Body of pancreas (tissue), 4 donors: ENCODE results near the gene CD164L2.

ENCODE experiments used
- CTCF ChIP-seq, 7 experiments: fragments of 450-650 bp in 4 of 7; fragments of 200-600 bp in 3 of 7; sonication (generic) in 3 of 7; IDR thresholded peaks; one replicate each; pipeline ENCODE4 v1.5.1; 2016 to 2019; ENCODE audit warnings: antibody characterized with exemption in 7 of 7
- POLR2A ChIP-seq, 3 donors: fragments of 450-650 bp; IDR thresholded peaks; one replicate each; pipeline ENCODE4 v1.6.1; 2016; ENCODE audit warnings: antibody characterized with exemption in 3 of 3, mild to moderate bottlenecking in 2 of 3

DNA sequence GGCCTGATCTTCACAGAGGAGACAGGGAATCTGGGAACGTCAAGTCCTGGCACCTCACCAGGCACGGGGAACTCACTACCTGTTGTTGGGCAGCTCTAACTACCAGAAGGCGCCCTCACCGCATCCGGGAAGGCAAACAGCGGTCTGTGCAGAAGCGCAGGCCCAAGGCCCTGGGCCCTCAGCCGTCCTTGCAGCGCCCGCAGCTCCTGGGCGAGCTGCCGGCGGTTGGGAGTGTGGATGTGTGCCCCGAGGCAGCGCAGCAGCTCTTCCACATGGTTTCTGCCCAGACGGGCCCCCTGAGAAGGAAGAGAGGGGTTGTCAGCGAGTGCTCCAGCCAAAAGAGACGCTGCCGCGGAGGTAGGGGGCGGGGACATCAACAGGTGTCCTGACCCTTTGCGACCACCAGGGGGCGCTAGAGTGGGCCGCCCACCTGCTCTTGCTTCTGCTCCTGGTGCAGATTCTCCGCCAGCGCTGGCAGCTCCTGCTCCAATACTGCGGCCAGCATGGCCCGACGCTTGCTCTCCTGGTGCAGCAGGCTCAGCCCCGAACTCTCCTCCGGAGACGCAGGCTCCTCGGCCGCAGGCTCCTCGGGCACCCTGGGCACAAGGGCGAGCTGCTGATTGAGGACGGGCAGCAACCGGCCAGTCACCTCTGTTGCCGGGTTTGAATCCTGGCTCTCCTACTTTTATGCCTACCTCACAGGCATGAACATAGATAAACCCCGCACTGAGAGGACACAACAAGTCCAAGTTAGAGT is 25.7 kb downstream of the CD164L2 start:
- TF ChIP-seq CTCF (IDR thresholded peaks at IDR 0.05) (peak; percentile 95 to 99 (median 96)), POLR2A (IDR thresholded peaks at IDR 0.05) (no peak)
